DOHH2 (cell line): ENCODE data around the gene PDE11A.

ENCODE experiments used
- CTCF ChIP-seq: fragments of 200-600 bp; sonication (generic); IDR thresholded peaks from one replicate; pipeline ENCODE4 v1.5.1; 2014; ENCODE audit warnings: antibody characterized with exemption, mild to moderate bottlenecking, low read depth, low read length; ENCODE audit not compliant: poor library complexity, severe bottlenecking
- EZH2phosphoT487 ChIP-seq: fragments of 200-600 bp; sonication (generic); IDR thresholded peaks from 2 replicates; pipeline ENCODE4 v1.6.1; 2017; ENCODE audit warnings: borderline replicate concordance, mild to moderate bottlenecking, antibody characterized with exemption, low read length, moderate library complexity, mixed read lengths

GRCh38 chr2:178069551-178069950 lies 3.0 kb downstream of the PDE11A start:
- TF ChIP-seq CTCF (no peak), EZH2phosphoT487 (no peak)
